GM12878 (cell line): ENCODE results near the gene C19orf12. TPM values are rescaled to one million over a fixed set of nuclear protein-coding genes. Genes with fewer than 3 reads are reported as not detected.

ENCODE experiments used
- BHLHE40 ChIP-seq, 2 experiments: fragments of 450-650 bp in 1 of 2; IDR thresholded peaks; 2 replicates each; pipeline ENCODE4 v1.6.1; 2011 to 2017; ENCODE audit warnings: low read depth in 2 of 2, borderline replicate concordance in 1 of 2, improper control_type of control experiment in 1 of 2, low read length in 1 of 2, mild to moderate bottlenecking in 1 of 2
- CEBPB ChIP-seq, 2 experiments: fragments of 150-350 bp in 1 of 2; IDR thresholded peaks; 2 replicates each; pipeline ENCODE4 v1.6.1; 2012 to 2014; ENCODE audit warnings: low read depth in 2 of 2, low read length in 2 of 2, borderline replicate concordance in 1 of 2, inconsistent platforms in 1 of 2
- EZH2 ChIP-seq: IDR thresholded peaks from 2 replicates; pipeline ENCODE4 v1.6.1; 2012; ENCODE audit warnings: low read depth, mild to moderate bottlenecking, control low read depth, inconsistent platforms, low read length, borderline replicate concordance; ENCODE audit not compliant: control insufficient read depth
- IKZF1 ChIP-seq: fragments of 450-650 bp; conservative IDR thresholded peaks from 2 replicates; pipeline ENCODE4 v1.6.1; 2017; ENCODE audit warnings: antibody characterized with exemption, mild to moderate bottlenecking
- IKZF2 ChIP-seq, 2 experiments: fragments of 450-650 bp; IDR thresholded peaks; 2 replicates each; pipeline ENCODE4 v1.6.1; 2017; ENCODE audit warnings: mild to moderate bottlenecking in 2 of 2, moderate library complexity in 2 of 2
- NR2C2 ChIP-seq: IDR thresholded peaks from 2 replicates; pipeline ENCODE4 v1.6.1; 2011; ENCODE audit warnings: borderline replicate concordance, low read depth; ENCODE audit not compliant: control insufficient read depth, insufficient read length
- PML ChIP-seq: IDR thresholded peaks from 2 replicates; pipeline ENCODE4 v1.6.1; 2012; ENCODE audit warnings: low read length, inconsistent platforms
- TCF3 ChIP-seq: IDR thresholded peaks from 2 replicates; pipeline ENCODE4 v1.6.1; 2012; ENCODE audit warnings: low read depth, mild to moderate bottlenecking, low read length, borderline replicate concordance; ENCODE audit not compliant: insufficient read depth
- YBX1 ChIP-seq: fragments of 450-650 bp; IDR thresholded peaks from 2 replicates; pipeline ENCODE4 v1.6.1; 2016; ENCODE audit warnings: antibody characterized with exemption
- YY1 ChIP-seq: IDR thresholded peaks from 2 replicates; pipeline ENCODE4 v1.6.1; 2011; ENCODE audit warnings: low read depth, mild to moderate bottlenecking, low read length
- polyA plus RNA-seq, 11 experiments: library from polyadenylated mRNA; depleted of rRNA in 4 of 11; unstranded in 6 of 11; stranded (reverse) in 5 of 11; fragments of >200 nt; fragmentation: Nextera tagmentation in 4 of 11; fragmentation: Illumina TruSeq in 1 of 11; extraction: Ambion mirVana in 4 of 11; extraction: Trizol in 1 of 11; gene quantifications; 1 replicate in 1 of 11; 2 replicates in 10 of 11; pipeline versions ENCODE4 v1.2.1 to v1.2.3, GENCODE V29; 2011 to 2016; ENCODE audit warnings: inconsistent platforms in 2 of 11, missing spikeins in 2 of 11, low read depth in 1 of 11
- total RNA-seq, 4 experiments: library from RNA; depleted of rRNA in 3 of 4; stranded (reverse); fragments of >200 nt in 3 of 4; fragmentation: Illumina TruSeq in 1 of 4; extraction: Trizol in 1 of 4; gene quantifications; 2 replicates each; pipeline versions ENCODE4 v1.2.1 to v1.2.3, GENCODE V29; 2013 to 2021
- TF ChIP-seq, protein P1 (sequence below): fragments of 450-650 bp; formaldehyde crosslinking; IDR thresholded peaks from 2 replicates; pipeline ENCODE4 v1.4.0; 2022; ENCODE audit warnings: mild to moderate bottlenecking, moderate library complexity
- TF ChIP-seq, protein P2 (sequence below): fragments of 450-650 bp; IDR thresholded peaks from 2 replicates; pipeline ENCODE4 v1.6.1; 2016; ENCODE audit warnings: mild to moderate bottlenecking, moderate library complexity, borderline replicate concordance
- TF ChIP-seq, protein P3 (sequence below): IDR thresholded peaks from 2 replicates; pipeline ENCODE4 v1.6.1; 2012; ENCODE audit warnings: low read depth, low read length, improper control_type of control experiment
- TF ChIP-seq, protein P4 (sequence below): IDR thresholded peaks from 2 replicates; pipeline ENCODE4 v1.6.1; 2012; ENCODE audit warnings: low read depth, low read length, improper control_type of control experiment
- TF ChIP-seq, protein P5 (sequence below): fragments of 450-650 bp; IDR thresholded peaks from 2 replicates; pipeline ENCODE4 v1.6.1; 2016; ENCODE audit warnings: mild to moderate bottlenecking
- TF ChIP-seq, protein P6 (sequence below): fragments of 150-350 bp; IDR thresholded peaks from 2 replicates; pipeline ENCODE4 v1.6.1; 2014; ENCODE audit warnings: mild to moderate bottlenecking, low read depth, low read length

Gene C19orf12
- total and polyA plus RNA-seq, 10 of the 15 experiments (the other 5 are each of a cell fraction or from before 2014, with no cell fraction given) = 2.3 to 23.5 (median 20.3) TPM

- TF ChIP-seq YBX1 = no peak
- TF ChIP-seq IKZF1 = no peak
- TF ChIP-seq, protein P1, sequence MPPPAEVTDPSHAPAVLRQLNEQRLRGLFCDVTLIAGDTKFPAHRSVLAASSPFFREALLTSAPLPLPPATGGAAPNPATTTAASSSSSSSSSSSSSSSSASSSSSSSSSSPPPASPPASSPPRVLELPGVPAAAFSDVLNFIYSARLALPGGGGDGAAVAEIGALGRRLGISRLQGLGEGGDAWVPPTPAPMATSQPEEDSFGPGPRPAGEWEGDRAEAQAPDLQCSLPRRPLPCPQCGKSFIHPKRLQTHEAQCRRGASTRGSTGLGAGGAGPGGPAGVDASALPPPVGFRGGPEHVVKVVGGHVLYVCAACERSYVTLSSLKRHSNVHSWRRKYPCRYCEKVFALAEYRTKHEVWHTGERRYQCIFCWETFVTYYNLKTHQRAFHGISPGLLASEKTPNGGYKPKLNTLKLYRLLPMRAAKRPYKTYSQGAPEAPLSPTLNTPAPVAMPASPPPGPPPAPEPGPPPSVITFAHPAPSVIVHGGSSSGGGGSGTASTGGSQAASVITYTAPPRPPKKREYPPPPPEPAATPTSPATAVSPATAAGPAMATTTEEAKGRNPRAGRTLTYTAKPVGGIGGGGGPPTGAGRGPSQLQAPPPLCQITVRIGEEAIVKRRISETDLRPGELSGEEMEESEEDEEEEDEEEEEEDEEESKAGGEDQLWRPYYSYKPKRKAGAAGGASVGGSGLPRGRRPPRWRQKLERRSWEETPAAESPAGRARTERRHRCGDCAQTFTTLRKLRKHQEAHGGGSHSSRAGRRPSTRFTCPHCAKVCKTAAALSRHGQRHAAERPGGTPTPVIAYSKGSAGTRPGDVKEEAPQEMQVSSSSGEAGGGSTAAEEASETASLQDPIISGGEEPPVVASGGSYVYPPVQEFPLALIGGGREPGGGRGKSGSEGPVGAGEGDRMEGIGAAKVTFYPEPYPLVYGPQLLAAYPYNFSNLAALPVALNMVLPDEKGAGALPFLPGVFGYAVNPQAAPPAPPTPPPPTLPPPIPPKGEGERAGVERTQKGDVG (CRISPR knock-in tag) = no peak
- no peak for TF ChIP-seq BHLHE40 (IDR thresholded peaks at IDR 0.05; ENCODE audit: borderline replicate concordance in 1 of 2, low read depth in 2 of 2, low read length in 1 of 2)
- TF ChIP-seq YY1 = peak; percentile 17; the same call in 1 of the 2 replicates
- TF ChIP-seq, protein P2, sequence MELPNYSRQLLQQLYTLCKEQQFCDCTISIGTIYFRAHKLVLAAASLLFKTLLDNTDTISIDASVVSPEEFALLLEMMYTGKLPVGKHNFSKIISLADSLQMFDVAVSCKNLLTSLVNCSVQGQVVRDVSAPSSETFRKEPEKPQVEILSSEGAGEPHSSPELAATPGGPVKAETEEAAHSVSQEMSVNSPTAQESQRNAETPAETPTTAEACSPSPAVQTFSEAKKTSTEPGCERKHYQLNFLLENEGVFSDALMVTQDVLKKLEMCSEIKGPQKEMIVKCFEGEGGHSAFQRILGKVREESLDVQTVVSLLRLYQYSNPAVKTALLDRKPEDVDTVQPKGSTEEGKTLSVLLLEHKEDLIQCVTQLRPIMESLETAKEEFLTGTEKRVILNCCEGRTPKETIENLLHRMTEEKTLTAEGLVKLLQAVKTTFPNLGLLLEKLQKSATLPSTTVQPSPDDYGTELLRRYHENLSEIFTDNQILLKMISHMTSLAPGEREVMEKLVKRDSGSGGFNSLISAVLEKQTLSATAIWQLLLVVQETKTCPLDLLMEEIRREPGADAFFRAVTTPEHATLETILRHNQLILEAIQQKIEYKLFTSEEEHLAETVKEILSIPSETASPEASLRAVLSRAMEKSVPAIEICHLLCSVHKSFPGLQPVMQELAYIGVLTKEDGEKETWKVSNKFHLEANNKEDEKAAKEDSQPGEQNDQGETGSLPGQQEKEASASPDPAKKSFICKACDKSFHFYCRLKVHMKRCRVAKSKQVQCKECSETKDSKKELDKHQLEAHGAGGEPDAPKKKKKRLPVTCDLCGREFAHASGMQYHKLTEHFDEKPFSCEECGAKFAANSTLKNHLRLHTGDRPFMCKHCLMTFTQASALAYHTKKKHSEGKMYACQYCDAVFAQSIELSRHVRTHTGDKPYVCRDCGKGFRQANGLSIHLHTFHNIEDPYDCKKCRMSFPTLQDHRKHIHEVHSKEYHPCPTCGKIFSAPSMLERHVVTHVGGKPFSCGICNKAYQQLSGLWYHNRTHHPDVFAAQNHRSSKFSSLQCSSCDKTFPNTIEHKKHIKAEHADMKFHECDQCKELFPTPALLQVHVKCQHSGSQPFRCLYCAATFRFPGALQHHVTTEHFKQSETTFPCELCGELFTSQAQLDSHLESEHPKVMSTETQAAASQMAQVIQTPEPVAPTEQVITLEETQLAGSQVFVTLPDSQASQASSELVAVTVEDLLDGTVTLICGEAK = peak; percentile 26; the same call in 1 of the 2 replicates
- TF ChIP-seq, protein P3, sequence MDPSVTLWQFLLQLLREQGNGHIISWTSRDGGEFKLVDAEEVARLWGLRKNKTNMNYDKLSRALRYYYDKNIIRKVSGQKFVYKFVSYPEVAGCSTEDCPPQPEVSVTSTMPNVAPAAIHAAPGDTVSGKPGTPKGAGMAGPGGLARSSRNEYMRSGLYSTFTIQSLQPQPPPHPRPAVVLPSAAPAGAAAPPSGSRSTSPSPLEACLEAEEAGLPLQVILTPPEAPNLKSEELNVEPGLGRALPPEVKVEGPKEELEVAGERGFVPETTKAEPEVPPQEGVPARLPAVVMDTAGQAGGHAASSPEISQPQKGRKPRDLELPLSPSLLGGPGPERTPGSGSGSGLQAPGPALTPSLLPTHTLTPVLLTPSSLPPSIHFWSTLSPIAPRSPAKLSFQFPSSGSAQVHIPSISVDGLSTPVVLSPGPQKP = no peak
- TF ChIP-seq, protein P4, sequence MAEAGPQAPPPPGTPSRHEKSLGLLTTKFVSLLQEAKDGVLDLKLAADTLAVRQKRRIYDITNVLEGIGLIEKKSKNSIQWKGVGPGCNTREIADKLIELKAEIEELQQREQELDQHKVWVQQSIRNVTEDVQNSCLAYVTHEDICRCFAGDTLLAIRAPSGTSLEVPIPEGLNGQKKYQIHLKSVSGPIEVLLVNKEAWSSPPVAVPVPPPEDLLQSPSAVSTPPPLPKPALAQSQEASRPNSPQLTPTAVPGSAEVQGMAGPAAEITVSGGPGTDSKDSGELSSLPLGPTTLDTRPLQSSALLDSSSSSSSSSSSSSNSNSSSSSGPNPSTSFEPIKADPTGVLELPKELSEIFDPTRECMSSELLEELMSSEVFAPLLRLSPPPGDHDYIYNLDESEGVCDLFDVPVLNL = no peak
- no peak for TF ChIP-seq EZH2
- no peak for TF ChIP-seq NR2C2
- TF ChIP-seq, protein P5, sequence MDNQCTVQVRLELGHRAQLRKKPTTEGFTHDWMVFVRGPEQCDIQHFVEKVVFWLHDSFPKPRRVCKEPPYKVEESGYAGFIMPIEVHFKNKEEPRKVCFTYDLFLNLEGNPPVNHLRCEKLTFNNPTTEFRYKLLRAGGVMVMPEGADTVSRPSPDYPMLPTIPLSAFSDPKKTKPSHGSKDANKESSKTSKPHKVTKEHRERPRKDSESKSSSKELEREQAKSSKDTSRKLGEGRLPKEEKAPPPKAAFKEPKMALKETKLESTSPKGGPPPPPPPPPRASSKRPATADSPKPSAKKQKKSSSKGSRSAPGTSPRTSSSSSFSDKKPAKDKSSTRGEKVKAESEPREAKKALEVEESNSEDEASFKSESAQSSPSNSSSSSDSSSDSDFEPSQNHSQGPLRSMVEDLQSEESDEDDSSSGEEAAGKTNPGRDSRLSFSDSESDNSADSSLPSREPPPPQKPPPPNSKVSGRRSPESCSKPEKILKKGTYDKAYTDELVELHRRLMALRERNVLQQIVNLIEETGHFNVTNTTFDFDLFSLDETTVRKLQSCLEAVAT = peak; percentile 98
- TF ChIP-seq PML = no peak
- no peak for TF ChIP-seq IKZF2 (IDR thresholded peaks at IDR 0.05)
- TF ChIP-seq CEBPB (IDR thresholded peaks at IDR 0.05; ENCODE audit: borderline replicate concordance in 1 of 2, low read depth in 2 of 2, low read length in 2 of 2) = no peak
- TF ChIP-seq, protein P6, sequence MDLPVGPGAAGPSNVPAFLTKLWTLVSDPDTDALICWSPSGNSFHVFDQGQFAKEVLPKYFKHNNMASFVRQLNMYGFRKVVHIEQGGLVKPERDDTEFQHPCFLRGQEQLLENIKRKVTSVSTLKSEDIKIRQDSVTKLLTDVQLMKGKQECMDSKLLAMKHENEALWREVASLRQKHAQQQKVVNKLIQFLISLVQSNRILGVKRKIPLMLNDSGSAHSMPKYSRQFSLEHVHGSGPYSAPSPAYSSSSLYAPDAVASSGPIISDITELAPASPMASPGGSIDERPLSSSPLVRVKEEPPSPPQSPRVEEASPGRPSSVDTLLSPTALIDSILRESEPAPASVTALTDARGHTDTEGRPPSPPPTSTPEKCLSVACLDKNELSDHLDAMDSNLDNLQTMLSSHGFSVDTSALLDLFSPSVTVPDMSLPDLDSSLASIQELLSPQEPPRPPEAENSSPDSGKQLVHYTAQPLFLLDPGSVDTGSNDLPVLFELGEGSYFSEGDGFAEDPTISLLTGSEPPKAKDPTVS = no peak
- no peak for TF ChIP-seq TCF3
Measured at GRCh38 chr19:29672319-29672932, 42.6 kb downstream of the C19orf12 start (continued).
